B cell (primary cell): ENCODE results near the gene IFT122.

ENCODE experiments used
- EZH2 ChIP-seq: IDR thresholded peaks from 2 replicates; pipeline ENCODE4 v1.6.1; 2012; ENCODE audit warnings: borderline replicate concordance, low read depth, mild to moderate bottlenecking, moderate library complexity, low read length; ENCODE audit not compliant: insufficient read depth, poor library complexity, severe bottlenecking
- TF ChIP-seq, protein P1 (sequence below): fragments of 200-600 bp; IDR thresholded peaks from one replicate; pipeline ENCODE4 v1.8.0; 2022; ENCODE audit warnings: antibody characterized with exemption, mild to moderate bottlenecking

DNA sequence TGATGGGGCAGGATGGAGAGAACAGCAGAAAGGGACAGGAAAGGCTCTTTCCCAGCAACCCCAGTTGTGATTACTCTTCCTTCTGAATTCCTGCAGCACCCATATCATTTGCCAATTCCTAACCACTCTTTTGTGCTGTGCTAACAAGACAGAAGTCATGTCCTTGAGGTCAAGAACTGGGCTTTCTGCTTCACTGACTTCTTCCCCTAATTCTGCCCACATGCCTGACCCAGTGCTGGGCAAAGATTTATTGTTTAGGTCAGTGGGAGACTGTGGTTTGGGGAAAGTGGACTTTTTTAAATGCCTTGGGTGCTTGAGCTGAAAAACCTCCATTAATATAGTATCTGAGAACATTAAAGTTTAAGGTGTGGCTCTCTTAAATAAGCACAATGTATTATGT is 7.4 kb upstream of the IFT122 start:
- TF ChIP-seq, protein P1, sequence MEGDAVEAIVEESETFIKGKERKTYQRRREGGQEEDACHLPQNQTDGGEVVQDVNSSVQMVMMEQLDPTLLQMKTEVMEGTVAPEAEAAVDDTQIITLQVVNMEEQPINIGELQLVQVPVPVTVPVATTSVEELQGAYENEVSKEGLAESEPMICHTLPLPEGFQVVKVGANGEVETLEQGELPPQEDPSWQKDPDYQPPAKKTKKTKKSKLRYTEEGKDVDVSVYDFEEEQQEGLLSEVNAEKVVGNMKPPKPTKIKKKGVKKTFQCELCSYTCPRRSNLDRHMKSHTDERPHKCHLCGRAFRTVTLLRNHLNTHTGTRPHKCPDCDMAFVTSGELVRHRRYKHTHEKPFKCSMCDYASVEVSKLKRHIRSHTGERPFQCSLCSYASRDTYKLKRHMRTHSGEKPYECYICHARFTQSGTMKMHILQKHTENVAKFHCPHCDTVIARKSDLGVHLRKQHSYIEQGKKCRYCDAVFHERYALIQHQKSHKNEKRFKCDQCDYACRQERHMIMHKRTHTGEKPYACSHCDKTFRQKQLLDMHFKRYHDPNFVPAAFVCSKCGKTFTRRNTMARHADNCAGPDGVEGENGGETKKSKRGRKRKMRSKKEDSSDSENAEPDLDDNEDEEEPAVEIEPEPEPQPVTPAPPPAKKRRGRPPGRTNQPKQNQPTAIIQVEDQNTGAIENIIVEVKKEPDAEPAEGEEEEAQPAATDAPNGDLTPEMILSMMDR = no peak
- TF ChIP-seq EZH2 = no peak
